Activated naive CD8-positive, alpha-beta T cell treated with anti-CD3 and anti-CD28 coated beads, Interleukin-2, amount 10 ng/mL, durations not matched to agents 7 days and 5 days (primary cell): ENCODE data around the gene IRF9. TPM values are rescaled to one million over a fixed set of nuclear protein-coding genes. Genes with fewer than 3 reads are reported as not detected.

Experiments used
- ATAC-seq: fragments of 150-1000 bp; cut with Tn5 transposase; one replicate; pipeline ENCODE4 v1.10.0; 2021; ENCODE audit warnings: low read depth, moderate library complexity
- POLR2A ChIA-PET: fragments of 350-600 bp; sonication (Branson Sonifier 250); formaldehyde crosslinking; loops from one replicate; lab custom pipeline; 2021; ENCODE audit warnings: antibody characterized with exemption; lab: Charles Lee
- DNase-seq: peaks from one replicate; pipeline ENCODE4 v3.0.0; 2021
- H3K27ac Mint-ChIP-seq: one replicate; pipeline ENCODE4 v1.8.0; 2022; ENCODE audit warnings: mild to moderate bottlenecking, mixed read lengths
- H3K27me3 Mint-ChIP-seq: one replicate; pipeline ENCODE4 v1.8.0; 2022; ENCODE audit warnings: mild to moderate bottlenecking, moderate library complexity, mixed read lengths
- H3K36me3 Mint-ChIP-seq: one replicate; pipeline ENCODE4 v1.8.0; 2021; ENCODE audit warnings: mild to moderate bottlenecking, mixed read lengths
- H3K4me1 Mint-ChIP-seq: one replicate; pipeline ENCODE4 v1.8.0; 2021; ENCODE audit warnings: mixed read lengths
- H3K4me3 Mint-ChIP-seq: one replicate; pipeline ENCODE4 v1.8.0; 2022; ENCODE audit warnings: mild to moderate bottlenecking, moderate library complexity, mixed read lengths
- H3K9me3 Mint-ChIP-seq: one replicate; pipeline ENCODE4 v1.8.0; 2021; ENCODE audit warnings: mixed read lengths
- total RNA-seq, 2 experiments: library from RNA; stranded (reverse); gene quantifications; one replicate each; pipeline ENCODE4 v1.2.3, GENCODE V29; 2021

Gene IRF9
- total RNA-seq, 2 experiments from 2014 or later = 234 to 252 TPM

DNA sequence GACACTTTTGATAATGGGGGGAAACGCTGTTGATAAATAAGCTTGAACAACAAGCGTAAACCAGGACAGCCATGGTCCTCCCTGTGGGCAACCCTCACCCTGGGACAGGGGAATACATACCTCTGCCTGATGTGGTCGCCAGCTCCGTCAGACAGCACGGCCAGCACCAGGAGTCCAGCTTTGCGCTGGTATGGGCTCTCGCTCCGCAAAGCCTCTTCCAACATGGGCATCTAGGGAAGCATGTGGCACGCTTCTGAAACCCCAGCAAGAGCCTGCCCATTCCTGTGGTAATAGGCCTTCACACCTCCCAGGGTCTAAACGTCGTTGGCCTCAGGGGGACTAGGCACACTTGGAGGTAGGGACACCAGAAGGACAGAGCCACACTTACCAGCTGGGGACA is 24.7 kb downstream of the IRF9 start:
- Mint-ChIP-seq H3K36me3 (peaks cover 14% of the 10 kb centered on the region), H3K4me1 (peaks cover 19% of the 10 kb centered on the region), H3K4me3 (no peak overlapping the region), H3K27ac (no peak overlapping the region), H3K27me3 (no peaks in the 10 kb centered on the region), H3K9me3 (no peaks in the 10 kb centered on the region)
- POLR2A ChIA-PET = interaction anchor here (0.9 to 5.2 kb wide), 6 partner anchors 10 to 71 kb away, joined by 3 to 37 read pairs (median 7); partner anchors contain the start of genes CHMP4A, DCAF11, IRF9 and NRL
- DNase-seq = no peak
- no peak for ATAC-seq

DNA sequence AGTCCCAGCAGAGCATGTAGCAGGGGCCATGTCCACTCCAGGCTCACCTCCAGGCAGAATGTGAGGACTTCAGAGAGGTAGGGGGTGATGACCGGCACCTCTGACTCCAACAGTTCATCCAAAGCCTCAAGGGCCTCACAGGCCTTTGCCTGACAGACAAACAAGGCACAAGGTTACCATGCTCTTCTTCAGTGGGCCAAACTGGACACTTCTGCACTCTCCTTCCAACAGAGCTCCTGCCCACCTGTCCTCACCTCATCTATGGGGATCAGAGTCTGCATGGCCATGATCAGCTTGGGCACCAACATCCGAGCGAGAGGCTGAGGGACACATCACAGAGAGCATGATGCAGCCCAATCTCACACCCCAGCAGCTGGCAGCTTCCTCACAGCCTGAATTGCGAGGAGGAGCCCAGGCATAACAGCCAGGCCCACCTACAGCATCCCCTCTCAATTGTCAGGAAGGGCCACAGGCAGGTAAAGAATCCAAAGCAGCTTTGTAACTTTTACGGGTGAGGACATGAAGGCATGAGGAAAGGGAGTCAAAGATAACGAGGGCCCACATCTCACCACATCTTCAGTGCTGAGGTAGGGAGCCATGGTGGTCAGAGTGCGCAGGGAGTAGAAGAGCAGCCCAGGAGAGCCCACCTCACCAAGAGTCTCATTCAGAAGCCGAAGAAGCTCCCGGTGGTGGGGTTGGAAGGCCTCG is 25.9 kb downstream of the IRF9 start:
- Mint-ChIP-seq H3K27ac (no peak overlapping the region), H3K36me3 (peaks cover 10% of the 10 kb centered on the region), H3K4me1 (peaks cover 19% of the 10 kb centered on the region), H3K4me3 (peak overlapping the region; percentile 85), H3K27me3 (no peaks in the 10 kb centered on the region), H3K9me3 (no peaks in the 10 kb centered on the region)
- ATAC-seq = no peak
- POLR2A ChIA-PET = interaction anchor here (1.1 to 5.2 kb wide), 9 partner anchors 8 to 56 kb away, joined by 3 to 37 read pairs (median 8); partner anchors contain the start of genes IRF9, MDP1, PSME1 and TINF2
- no peak for DNase-seq

DNA sequence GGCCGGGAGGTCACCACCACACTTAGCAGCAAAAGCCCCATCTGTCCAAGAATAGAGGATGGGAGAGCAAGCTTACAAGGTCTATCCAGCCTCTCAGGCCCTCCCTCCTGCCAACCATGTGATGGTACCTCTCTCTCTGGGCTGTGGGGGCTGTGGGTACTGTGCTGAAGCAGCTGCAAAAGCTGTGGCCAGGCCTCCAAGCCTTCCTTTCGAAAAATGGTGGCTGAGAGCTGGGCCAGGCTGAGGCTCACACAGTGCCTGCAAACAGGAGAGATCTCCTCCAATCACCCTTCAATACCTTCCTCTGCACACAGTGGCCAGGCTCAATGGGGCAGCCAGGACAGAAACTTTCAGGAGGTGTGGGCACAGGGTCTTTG is 26.5 kb downstream of the IRF9 start:
- POLR2A ChIA-PET = interaction anchor here (1.1 to 5.2 kb wide), 9 partner anchors 8 to 55 kb away, joined by 3 to 37 read pairs (median 8); partner anchors contain the start of genes IRF9, MDP1, PSME1 and TINF2
- peak overlapping the region; percentile 85 for H3K4me3 Mint-ChIP-seq
- no peaks in the 10 kb centered on the region for H3K27me3 Mint-ChIP-seq
- ATAC-seq = no peak
- H3K27ac Mint-ChIP-seq = peak overlapping the region; percentile 69
- DNase-seq = no peak
- no peaks in the 10 kb centered on the region for H3K9me3 Mint-ChIP-seq
- H3K36me3 Mint-ChIP-seq = peaks cover 14% of the 10 kb centered on the region
- H3K4me1 Mint-ChIP-seq = peaks cover 24% of the 10 kb centered on the region

DNA sequence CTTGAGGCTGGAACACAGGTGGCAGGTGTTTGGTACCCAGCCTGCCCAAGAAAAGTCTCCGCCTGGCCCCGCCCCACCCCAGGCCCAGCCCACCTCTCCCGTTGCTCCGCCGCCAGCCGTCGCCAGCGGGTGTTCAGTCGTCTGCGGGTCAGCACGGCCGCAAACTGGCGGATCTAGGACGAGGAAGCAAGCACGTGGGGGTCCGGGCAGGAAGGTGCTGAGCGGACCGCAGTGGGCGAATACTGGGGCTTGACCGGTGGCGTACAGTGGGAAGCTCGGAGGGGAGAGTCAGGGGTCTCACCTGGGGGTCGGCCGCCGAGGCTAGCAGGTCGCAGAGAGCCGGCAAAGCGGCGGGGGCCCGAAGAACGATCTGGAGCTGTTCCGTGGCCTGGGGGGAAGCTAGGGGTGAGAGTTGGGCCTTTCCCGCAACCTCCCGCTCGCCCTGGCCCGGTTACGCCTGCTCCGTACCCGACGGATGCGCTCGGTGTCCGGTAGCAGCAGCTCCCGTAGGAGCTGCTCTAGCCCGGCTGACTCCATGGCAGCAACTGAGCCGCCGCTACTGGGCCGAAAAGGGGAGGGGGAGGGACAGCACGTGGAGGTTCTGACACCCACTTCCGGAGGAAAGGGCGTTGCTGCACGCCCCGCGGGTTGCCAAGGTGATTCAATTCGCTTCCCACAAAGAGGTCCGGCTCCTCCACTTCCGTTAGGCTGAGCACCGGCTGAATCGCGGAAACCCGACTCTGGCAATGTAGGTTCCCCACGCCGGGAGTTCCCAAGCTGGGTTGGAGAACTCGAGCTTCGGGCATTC is 27.4 kb downstream of the IRF9 start, which contains the start of gene IPO4:
Gene IPO4, minus strand, starts transcription at position 566 of the 808 bp plus-strand sequence. Its CDS starts 29 bp downstream, at position 537.
- Mint-ChIP-seq H3K27me3 (no peaks in the 10 kb centered on the region), H3K4me3 (peak within 1 kb of the TSS; percentile 85), H3K27ac (peak within 1 kb of the TSS; percentile 69), H3K36me3 (peaks cover 20% of the 10 kb centered on the region), H3K9me3 (no peaks in the 10 kb centered on the region), H3K4me1 (peaks cover 28% of the 10 kb centered on the region)
- peak; percentile 85 for ATAC-seq
- POLR2A ChIA-PET = interaction anchor here (0.5 to 5.2 kb wide), 17 partner anchors 9 to 140 kb away, joined by 3 to 37 read pairs (median 6); partner anchors contain the start of genes CHMP4A, DCAF11, GMPR2 and IRF9
- peak; percentile 87 for DNase-seq

DNA sequence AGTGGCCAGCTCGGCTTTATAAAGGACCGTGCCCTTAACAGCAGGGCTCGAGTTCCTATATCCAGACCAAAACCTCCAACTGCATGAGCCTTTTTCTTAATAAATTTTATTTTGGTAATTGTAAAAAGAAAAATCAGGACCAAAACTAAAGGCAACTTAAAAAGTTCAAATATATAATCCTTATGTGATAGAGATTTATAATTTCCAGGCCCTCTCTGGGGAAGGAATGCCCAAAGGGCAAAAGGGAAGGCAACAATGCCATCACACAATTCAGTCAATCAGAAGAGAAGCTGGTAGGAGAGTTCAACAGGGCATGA is 28.0 kb downstream of the IRF9 start:
- peaks cover 22% of the 10 kb centered on the region for H3K36me3 Mint-ChIP-seq
- peak overlapping the region; percentile 69 for H3K27ac Mint-ChIP-seq
- H3K4me3 Mint-ChIP-seq = peak overlapping the region; percentile 85
- POLR2A ChIA-PET = interaction anchor here (0.6 to 5.2 kb wide), 16 partner anchors 10 to 140 kb away, joined by 3 to 37 read pairs (median 6); partner anchors contain the start of genes CHMP4A, DCAF11, GMPR2 and IRF9
- ATAC-seq = no peak
- H3K27me3 Mint-ChIP-seq = no peaks in the 10 kb centered on the region
- no peaks in the 10 kb centered on the region for H3K9me3 Mint-ChIP-seq
- DNase-seq = no peak
- H3K4me1 Mint-ChIP-seq = peaks cover 30% of the 10 kb centered on the region

DNA sequence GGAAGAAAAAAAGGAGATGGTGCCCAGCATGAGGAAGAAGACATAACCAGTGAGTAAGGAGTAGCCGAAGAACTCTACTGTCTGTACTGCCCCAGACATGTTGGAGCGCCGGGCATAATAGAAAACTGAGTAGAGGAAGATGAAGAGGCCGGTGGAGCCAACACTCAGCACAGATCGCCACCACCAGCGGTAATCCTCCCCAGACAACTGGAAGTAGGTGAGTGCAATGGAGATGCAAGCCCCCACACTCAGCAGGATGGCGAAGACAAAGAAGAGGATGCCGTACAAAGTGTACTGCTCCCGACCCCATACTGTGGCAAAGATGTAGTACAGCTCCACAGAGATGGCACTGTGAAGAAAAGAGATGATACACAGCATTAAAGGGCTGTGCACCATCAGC is 28.4 kb downstream of the IRF9 start:
- Mint-ChIP-seq H3K27me3 (no peaks in the 10 kb centered on the region), H3K27ac (peak overlapping the region; percentile 36), H3K4me3 (peak overlapping the region; percentile 85), H3K36me3 (peaks cover 27% of the 10 kb centered on the region), H3K4me1 (peaks cover 35% of the 10 kb centered on the region), H3K9me3 (no peaks in the 10 kb centered on the region)
- no peak for ATAC-seq
- POLR2A ChIA-PET = interaction anchor here (1.0 to 5.2 kb wide), 13 partner anchors 10 to 139 kb away, joined by 3 to 37 read pairs (median 6); partner anchors contain the start of genes CHMP4A, DCAF11, GMPR2 and IRF9
- no peak for DNase-seq

DNA sequence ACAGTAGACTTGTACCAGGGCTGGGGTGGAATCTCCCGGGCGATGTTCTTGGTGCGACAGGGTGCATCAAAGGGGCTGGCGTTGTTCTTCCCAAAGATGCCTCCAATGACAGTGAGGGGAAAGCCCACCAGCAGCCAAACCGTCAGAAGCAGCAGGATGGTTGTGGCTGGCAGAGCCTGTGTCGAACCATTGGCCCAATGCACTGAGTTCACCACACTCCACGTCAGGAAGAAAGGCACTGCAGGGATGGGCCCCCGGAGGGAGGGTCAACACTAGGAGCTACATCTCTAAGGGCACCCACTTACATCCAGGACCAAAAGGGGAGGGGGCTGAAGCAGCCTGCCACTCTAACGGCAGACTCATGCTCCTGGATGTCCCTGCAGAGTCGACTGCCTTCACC is 29.4 kb downstream of the IRF9 start:
- POLR2A ChIA-PET = interaction anchor here (0.7 kb wide), 2 partner anchors 49 to 838 kb away, joined by 5 to 6 read pairs; partner anchors contain the start of genes EMC9 and SLC22A17
- no peak for ATAC-seq
- no peaks in the 10 kb centered on the region for H3K27me3 Mint-ChIP-seq
- H3K4me1 Mint-ChIP-seq = peaks cover 40% of the 10 kb centered on the region
- DNase-seq = no peak
- no peaks in the 10 kb centered on the region for H3K9me3 Mint-ChIP-seq
- H3K36me3 Mint-ChIP-seq = peaks cover 29% of the 10 kb centered on the region
- no peak overlapping the region for H3K27ac Mint-ChIP-seq
- no peak overlapping the region for H3K4me3 Mint-ChIP-seq

DNA sequence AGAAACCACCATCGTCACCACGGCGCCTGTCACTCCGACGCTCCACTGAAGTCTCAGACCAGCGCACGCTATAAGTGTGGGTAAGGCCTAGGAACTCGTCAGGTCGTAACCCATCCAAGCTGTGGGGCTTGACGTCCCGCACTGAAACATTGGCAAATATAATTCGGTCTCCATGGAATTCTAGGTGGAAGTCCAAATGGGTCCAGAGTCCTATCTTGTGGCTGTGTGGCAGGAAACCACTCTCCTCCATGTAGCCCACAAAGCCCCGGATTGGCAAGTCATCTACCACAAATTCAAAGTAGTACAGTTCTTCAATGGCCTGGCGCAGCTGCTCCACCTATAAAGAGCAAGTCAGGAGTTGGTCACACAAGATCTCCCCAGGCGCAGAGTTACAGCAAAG is 31.9 kb downstream of the IRF9 start:
- peaks cover 44% of the 10 kb centered on the region for H3K4me1 Mint-ChIP-seq
- H3K36me3 Mint-ChIP-seq = peaks cover 26% of the 10 kb centered on the region
- no peak overlapping the region for H3K27ac Mint-ChIP-seq
- no peak overlapping the region for H3K4me3 Mint-ChIP-seq
- ATAC-seq = no peak
- no peaks in the 10 kb centered on the region for H3K27me3 Mint-ChIP-seq
- POLR2A ChIA-PET = interaction anchor here (4.4 kb wide), 1 partner anchor 31 kb away, joined by 49 read pairs; the partner anchor contains the start of gene IRF9
- DNase-seq = no peak
- no peaks in the 10 kb centered on the region for H3K9me3 Mint-ChIP-seq

DNA sequence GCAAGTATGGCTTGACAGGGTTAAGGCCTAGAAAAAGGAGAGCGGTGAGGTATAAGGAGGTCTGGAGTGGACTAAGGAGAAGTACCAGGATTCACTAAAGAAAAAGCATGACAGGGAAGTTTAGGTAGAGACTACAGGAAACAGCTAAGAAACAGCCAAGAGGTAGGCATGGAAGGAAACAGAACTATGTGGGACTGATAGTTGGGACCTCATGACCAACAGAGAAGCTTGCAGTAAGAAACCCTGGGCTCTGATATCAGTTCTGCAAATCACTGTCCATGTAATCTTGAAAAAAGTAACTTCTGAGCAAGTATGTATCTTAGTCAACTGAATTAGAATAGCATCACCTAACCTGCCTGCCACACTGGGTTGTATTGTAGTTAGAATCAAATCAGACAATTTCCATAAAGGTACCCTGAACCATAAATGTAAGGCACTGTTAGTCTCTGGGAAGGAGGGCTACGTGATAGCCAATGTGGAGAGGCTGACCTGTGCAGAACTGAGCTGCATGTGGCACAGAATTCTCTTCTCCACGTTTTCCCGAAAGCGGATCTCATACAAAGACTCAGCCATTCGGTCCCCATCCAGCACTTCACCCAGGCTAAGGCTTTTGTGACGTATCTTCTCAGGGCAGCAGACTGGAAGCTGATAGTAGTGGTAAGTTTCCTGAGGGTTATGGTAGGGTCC is 33.3 kb downstream of the IRF9 start:
- no peak for ATAC-seq
- H3K27ac Mint-ChIP-seq = peak overlapping the region; percentile 96

DNA sequence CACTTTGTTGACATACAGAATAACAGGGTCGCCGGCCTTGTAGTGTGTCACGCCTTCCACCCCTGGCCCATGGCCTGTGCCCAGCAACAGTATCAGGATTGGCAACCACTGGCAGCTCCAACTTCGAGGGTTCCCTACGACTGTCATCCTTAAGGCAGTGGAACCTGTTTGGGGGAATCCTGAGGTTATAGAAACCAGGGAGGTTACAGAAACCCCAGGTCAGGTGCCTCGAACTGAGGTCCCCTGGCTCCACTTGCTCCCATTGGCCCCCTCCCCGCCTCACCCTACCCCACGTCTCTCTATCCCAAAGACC is 33.8 kb downstream of the IRF9 start:
- no peak for ATAC-seq
- H3K9me3 Mint-ChIP-seq = peaks cover 3% of the 10 kb centered on the region
- POLR2A ChIA-PET = interaction anchor here (0.9 to 4.4 kb wide), 18 partner anchors 10 to 114 kb away, joined by 3 to 52 read pairs (median 9); partner anchors contain the start of genes CHMP4A, DCAF11, DHRS1 and EMC9
- H3K27me3 Mint-ChIP-seq = no peaks in the 10 kb centered on the region
- peak overlapping the region; percentile 96 for H3K27ac Mint-ChIP-seq
- H3K4me1 Mint-ChIP-seq = peaks cover 45% of the 10 kb centered on the region
- H3K36me3 Mint-ChIP-seq = peaks cover 38% of the 10 kb centered on the region
- no peak for DNase-seq
- H3K4me3 Mint-ChIP-seq = peak overlapping the region; percentile 97

More for the DNA sequence above, 33.3 kb downstream of the IRF9 start:
- Mint-ChIP-seq H3K4me3 (peak overlapping the region; percentile 97), H3K9me3 (peaks cover 3% of the 10 kb centered on the region), H3K27me3 (no peaks in the 10 kb centered on the region), H3K36me3 (peaks cover 33% of the 10 kb centered on the region), H3K4me1 (peaks cover 47% of the 10 kb centered on the region)
- POLR2A ChIA-PET = interaction anchor here (1.3 to 4.4 kb wide), 11 partner anchors 14 to 80 kb away, joined by 4 to 52 read pairs (median 11); partner anchors contain the start of genes CHMP4A, DCAF11, EMC9 and GMPR2
- no peak for DNase-seq

DNA sequence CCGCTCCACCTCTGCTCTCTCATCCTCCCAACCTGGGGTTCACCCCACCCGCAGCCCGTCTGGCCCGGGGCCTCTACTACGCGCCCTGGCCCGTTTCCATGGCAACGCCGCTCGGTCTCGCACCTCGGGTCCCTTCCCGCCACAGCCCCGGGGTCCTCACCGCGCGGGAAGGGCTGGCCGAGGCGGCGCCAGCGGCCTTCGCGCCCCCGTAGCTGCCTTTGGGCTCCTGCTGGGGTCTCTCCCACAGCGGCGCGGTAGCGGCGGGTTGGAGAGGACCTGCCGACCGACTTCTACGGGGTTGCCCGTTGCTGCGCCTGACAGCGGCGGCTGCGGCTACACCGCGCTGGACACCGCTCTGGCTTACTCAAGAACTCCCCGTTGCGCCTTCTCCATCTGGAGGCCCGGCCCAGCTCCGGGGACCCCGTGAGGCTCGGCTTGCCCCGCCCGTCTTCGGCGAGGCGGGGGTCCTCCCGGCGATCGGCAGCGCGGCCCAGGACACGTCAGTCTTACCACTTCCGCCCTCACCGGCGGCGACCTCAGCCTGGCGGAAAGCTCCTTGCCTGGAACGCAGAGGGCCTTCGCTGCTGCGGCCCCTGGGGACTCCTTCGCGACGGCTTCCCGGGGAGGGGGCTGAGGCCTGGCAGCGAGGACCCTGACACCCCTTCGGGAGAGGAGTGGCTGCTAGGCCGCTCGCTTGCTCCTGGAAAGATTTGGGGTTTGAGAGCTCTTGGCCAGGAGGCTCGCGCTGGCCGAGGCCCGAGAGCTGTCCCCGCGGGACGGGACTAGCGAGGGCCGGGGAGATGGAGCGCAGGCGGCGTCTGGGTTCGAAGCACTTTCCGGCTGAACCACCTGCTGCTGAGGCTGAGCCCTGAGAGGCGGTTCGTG is 34.4 kb downstream of the IRF9 start, which contains the start of gene TM9SF1:
Gene TM9SF1, minus strand, starts transcription at position 256 of the 885 bp plus-strand sequence. CDS start 422 bp downstream, outside the sequence.
- peaks cover 3% of the 10 kb centered on the region for H3K9me3 Mint-ChIP-seq
- H3K4me3 Mint-ChIP-seq = peak within 1 kb of the TSS; percentile 97
- DNase-seq (peak; percentile 93), ATAC-seq (peak; percentile 93)
- peak within 1 kb of the TSS; percentile 96 for H3K27ac Mint-ChIP-seq
- no peaks in the 10 kb centered on the region for H3K27me3 Mint-ChIP-seq
- peaks cover 40% of the 10 kb centered on the region for H3K36me3 Mint-ChIP-seq
- POLR2A ChIA-PET = interaction anchor here (0.6 to 4.4 kb wide), 30 partner anchors 9 to 113 kb away, joined by 3 to 52 read pairs (median 7); partner anchors contain the start of genes CHMP4A, DCAF11, DHRS1 and EMC9
- H3K4me1 Mint-ChIP-seq = peaks cover 42% of the 10 kb centered on the region
